Measurements from ENCODE around the gene AUP1.

The AUP1 gene

DNA sequence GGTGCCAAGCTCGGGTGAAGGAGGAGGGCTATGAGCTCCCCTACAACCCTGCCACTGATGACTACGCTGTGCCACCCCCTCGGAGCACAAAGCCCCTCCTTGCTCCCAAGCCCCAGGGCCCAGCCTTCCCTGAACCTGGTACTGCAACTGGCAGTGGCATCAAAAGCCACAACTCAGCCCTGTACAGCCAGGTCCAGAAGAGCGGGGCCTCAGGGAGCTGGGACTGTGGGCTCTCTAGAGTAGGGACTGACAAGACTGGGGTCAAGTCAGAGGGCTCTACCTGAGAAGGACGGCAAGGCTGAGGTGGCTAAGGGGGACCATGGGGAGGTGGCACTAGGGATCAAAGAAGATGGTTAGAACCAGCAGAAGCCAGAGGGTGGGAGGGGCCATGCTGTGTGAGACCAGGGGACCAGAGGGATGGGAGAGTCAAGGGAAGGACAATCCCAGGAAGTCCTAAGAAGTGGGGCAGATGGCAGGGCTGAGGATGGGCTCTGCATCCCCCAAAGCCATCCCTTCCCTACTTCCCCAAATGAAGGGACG is 27.4 kb upstream of the AUP1 start:
- Histone ChIP-seq H3K36me3 (ENCODE audit: control insufficient read depth, insufficient read depth, low read length) (peaks cover 9% of the 10 kb centered on the region), H3K4me1 (ENCODE audit: control insufficient read depth, insufficient read depth, low read length, poor library complexity, severe bottlenecking) (peaks cover 19% of the 10 kb centered on the region), H3K4me3 (ENCODE audit: insufficient read depth, low read depth, low read length, poor library complexity, severe bottlenecking) (no peak overlapping the region), H3K27ac (ENCODE audit: insufficient read depth, low read length, poor library complexity, severe bottlenecking) (no peak overlapping the region), H3K9me3 (ENCODE audit: control insufficient read depth, low read length) (no peaks in the 10 kb centered on the region), H3K27me3 (replicated peaks; ENCODE audit: control insufficient read depth, insufficient read depth, low read length, poor library complexity, severe bottlenecking) (no peaks in the 10 kb centered on the region)
- DNase-seq, result no peak

DNA sequence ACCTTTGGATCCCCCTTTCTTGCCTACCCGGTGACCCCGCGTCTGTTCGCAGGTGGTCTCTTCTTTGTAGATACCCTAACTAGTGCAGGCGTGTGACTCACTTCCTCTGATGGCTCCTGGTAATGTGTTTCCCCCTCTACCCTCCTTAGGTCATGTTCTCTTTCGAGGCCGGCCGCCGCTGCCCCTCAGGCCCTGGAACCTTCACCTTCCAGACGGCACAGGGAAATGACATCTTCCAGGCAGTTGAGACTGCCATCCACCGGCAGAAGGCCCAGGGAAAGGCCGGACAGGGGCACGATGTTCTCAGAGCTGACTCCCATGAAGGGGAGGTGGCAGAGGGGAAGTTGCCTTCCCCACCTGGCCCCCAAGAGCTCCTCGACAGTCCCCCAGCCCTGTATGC is 26.7 kb upstream of the AUP1 start:
- Histone ChIP-seq H3K9me3 (ENCODE audit: control insufficient read depth, low read length) (no peaks in the 10 kb centered on the region), H3K27me3 (replicated peaks; ENCODE audit: control insufficient read depth, insufficient read depth, low read length, poor library complexity, severe bottlenecking) (no peaks in the 10 kb centered on the region), H3K36me3 (ENCODE audit: control insufficient read depth, insufficient read depth, low read length) (peaks cover 9% of the 10 kb centered on the region), H3K27ac (ENCODE audit: insufficient read depth, low read length, poor library complexity, severe bottlenecking) (no peak overlapping the region), H3K4me3 (ENCODE audit: insufficient read depth, low read depth, low read length, poor library complexity, severe bottlenecking) (no peak overlapping the region), H3K4me1 (ENCODE audit: control insufficient read depth, insufficient read depth, low read length, poor library complexity, severe bottlenecking) (peaks cover 19% of the 10 kb centered on the region)
- DNase-seq, result no peak

DNA sequence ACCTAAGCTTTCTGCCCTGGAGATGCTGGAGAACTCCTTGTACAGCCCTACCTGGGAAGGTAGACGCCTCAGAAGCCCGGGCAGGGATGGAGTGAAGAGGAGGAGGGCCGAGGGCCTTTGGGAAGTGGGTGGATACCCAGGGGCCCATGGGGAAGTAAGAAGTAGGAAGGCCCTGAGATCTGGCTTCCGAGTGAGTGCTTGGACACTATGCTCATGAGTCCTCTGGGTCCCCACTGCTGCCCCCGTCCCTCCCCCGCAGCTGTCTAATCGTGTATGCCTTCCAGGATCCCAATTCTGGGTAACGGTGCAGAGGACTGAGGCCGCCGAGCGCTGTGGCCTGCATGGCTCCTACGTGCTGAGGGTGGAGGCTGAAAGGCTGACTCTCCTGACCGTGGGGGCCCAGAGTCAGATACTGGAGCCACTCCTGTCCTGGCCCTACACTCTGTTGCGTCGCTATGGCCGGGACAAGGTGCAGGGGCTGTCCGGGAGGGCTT is 26.2 kb upstream of the AUP1 start:
- Histone ChIP-seq H3K4me3 (ENCODE audit: insufficient read depth, low read depth, low read length, poor library complexity, severe bottlenecking) (peak overlapping the region; percentile 68), H3K27me3 (replicated peaks; ENCODE audit: control insufficient read depth, insufficient read depth, low read length, poor library complexity, severe bottlenecking) (no peaks in the 10 kb centered on the region), H3K36me3 (ENCODE audit: control insufficient read depth, insufficient read depth, low read length) (peaks cover 9% of the 10 kb centered on the region), H3K27ac (ENCODE audit: insufficient read depth, low read length, poor library complexity, severe bottlenecking) (no peak overlapping the region), H3K4me1 (ENCODE audit: control insufficient read depth, insufficient read depth, low read length, poor library complexity, severe bottlenecking) (peaks cover 19% of the 10 kb centered on the region), H3K9me3 (ENCODE audit: control insufficient read depth, low read length) (no peaks in the 10 kb centered on the region)
- DNase-seq, result no peak

DNA sequence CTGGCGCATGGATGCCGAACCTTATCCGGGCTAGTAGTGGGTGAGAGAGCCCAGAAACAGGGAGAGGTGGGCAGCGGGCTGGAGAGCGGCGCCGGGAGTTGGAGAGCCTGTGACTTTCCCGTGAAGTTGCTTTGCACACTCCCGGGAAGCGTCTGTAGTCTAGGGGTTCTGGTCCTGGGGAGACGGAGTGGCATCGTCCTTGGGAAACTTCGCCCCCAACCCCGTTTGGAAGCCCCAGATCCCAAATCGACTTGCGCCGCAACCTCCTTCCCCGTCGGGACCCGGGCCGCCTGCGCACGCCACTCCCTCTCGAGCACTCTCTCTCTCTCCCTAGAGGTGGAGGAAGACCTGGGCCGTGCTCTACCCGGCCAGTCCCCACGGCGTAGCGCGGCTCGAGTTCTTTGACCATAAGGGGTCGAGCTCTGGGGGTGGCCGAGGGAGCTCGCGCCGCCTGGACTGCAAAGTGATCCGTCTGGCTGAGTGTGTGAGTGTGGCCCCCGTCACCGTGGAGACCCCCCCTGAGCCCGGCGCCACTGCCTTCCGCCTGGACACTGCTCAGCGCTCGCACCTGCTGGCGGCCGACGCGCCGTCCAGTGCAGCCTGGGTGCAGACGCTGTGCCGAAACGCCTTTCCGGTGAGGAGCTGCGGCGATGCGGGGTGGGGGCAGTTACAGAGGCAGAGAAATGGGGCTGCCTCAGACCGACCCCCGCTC is 25.5 kb upstream of the AUP1 start:
- no peaks in the 10 kb centered on the region for H3K27me3 ChIP-seq (replicated peaks; ENCODE audit: control insufficient read depth, insufficient read depth, low read length, poor library complexity, severe bottlenecking)
- peak in 1 of 3 donors; percentile 25 for DNase-seq
- peak overlapping the region; percentile 70 for H3K27ac ChIP-seq (ENCODE audit: insufficient read depth, low read length, poor library complexity, severe bottlenecking)

DNA sequence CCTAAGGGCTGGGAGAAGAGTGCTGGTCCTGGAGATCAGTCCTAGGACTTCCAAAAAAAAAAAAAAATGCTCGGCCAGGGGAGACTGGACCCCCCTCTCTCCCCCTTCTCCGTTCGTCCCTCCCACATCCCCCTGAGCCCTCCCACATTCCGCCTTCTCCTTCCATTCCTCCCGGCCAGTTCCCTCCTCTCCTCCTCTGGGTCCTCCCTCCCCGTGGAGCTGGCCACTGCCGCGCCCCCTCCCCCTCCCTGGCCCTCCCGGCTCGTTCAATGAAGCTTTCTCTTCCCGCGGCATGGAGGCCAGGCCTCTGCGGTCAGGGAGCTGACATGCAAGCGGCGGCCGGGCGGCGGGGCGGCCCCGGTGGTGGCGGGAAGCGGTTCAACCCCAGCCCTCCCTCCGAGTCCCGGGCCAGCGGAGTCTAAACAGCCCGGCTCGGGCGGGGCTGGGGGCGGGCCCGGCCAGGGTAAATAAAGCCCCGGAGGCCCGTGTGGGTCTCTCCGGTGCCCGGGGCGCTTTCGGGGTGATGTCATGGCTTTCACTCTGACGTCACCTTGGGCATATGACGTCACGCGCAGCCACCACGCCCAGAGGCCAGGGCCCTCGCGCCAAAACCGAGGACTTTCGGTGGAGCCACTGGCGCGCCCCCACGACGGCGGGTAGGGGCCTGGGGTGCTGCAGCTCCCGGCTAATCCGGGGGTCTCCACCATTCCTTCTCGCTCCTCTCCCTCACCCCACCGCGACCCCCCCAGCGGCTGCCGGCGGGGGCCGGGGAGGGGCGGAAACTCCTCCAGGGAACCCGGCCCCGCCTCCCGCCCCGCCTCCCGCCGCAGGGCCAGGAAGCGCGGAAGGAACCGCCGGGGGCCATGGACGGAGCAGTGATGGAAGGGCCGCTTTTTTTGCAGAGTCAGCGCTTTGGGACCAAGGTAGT is 24.6 kb upstream of the AUP1 start, which contains the start of the genes DOK1 and LOXL3:
Gene DOK1 (plus strand): TSS at position 829 of the 928 bp plus-strand sequence. CDS start 35 bp downstream, at position 864.
Gene LOXL3 (minus strand): TSS at position 51 of the 928 bp plus-strand sequence. CDS start 1,308 bp downstream, outside the sequence.
- peak within 1 kb of the TSS; percentile 68 for H3K4me3 ChIP-seq (ENCODE audit: insufficient read depth, low read depth, low read length, poor library complexity, severe bottlenecking)
- H3K27ac ChIP-seq (ENCODE audit: insufficient read depth, low read length, poor library complexity, severe bottlenecking), result peak within 1 kb of the TSS; percentile 70
- H3K27me3 ChIP-seq (replicated peaks; ENCODE audit: control insufficient read depth, insufficient read depth, low read length, poor library complexity, severe bottlenecking), result peaks cover 7% of the 10 kb centered on the region
- peaks cover 22% of the 10 kb centered on the region for H3K4me1 ChIP-seq (ENCODE audit: control insufficient read depth, insufficient read depth, low read length, poor library complexity, severe bottlenecking)
- DNase-seq, result peak; percentile 69 to 79 (median 75)
- H3K9me3 ChIP-seq (ENCODE audit: control insufficient read depth, low read length), result no peaks in the 10 kb centered on the region
- H3K36me3 ChIP-seq (ENCODE audit: control insufficient read depth, insufficient read depth, low read length), result peaks cover 9% of the 10 kb centered on the region

More for the DNA sequence above, 25.5 kb upstream of the AUP1 start:
- Histone ChIP-seq H3K4me3 (ENCODE audit: insufficient read depth, low read depth, low read length, poor library complexity, severe bottlenecking) (peak overlapping the region; percentile 68), H3K4me1 (ENCODE audit: control insufficient read depth, insufficient read depth, low read length, poor library complexity, severe bottlenecking) (peaks cover 19% of the 10 kb centered on the region), H3K9me3 (ENCODE audit: control insufficient read depth, low read length) (no peaks in the 10 kb centered on the region), H3K36me3 (ENCODE audit: control insufficient read depth, insufficient read depth, low read length) (peaks cover 9% of the 10 kb centered on the region)

DNA sequence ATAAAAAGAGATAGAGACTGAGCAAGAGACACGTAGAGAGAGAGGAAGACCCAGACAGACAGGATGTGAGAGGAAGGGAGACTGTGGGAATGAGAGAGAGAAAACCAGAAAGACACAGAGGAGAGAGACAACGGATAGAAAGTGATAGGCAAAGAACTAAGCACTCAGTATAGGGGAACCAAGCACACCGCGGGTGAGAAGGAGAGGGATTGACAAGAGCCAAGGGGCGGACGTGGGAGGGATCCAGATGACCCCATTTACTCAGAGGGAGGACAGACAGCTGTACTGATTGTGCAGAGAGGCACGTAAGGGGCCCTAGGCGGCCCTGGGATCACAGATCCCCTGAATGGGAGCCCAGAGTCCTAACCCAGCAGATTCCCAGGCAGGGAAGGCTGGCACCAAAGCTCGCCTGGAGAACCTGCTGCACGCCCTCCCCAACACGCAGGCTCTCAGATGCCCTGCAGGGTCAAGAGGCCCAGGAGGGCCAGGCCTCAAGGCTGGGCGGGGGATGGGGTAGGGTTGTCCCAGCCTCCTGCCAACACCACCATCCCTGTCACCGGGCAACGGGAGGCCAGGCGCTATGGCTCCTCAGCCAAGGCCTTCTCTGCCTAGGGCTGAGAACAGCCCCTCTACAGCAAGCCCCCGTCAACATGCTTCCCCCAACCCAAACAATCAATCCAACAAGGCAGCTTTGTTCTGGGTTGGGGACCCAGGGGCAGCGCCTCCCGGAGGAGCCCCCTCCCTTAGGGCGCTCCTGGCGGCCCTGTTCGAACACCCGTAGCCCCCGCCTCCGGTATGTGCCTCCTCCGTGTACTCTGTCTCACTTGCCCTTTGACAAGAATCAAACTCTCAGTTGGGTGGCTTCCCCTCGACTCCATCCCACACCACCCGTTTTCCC is 23.7 kb upstream of the AUP1 start:
- Histone ChIP-seq H3K27ac (ENCODE audit: insufficient read depth, low read length, poor library complexity, severe bottlenecking) (no peak overlapping the region), H3K9me3 (ENCODE audit: control insufficient read depth, low read length) (no peaks in the 10 kb centered on the region), H3K36me3 (ENCODE audit: control insufficient read depth, insufficient read depth, low read length) (peaks cover 9% of the 10 kb centered on the region), H3K27me3 (replicated peaks; ENCODE audit: control insufficient read depth, insufficient read depth, low read length, poor library complexity, severe bottlenecking) (peaks cover 17% of the 10 kb centered on the region), H3K4me1 (ENCODE audit: control insufficient read depth, insufficient read depth, low read length, poor library complexity, severe bottlenecking) (peaks cover 24% of the 10 kb centered on the region), H3K4me3 (ENCODE audit: insufficient read depth, low read depth, low read length, poor library complexity, severe bottlenecking) (no peak overlapping the region)
- no peak for DNase-seq

DNA sequence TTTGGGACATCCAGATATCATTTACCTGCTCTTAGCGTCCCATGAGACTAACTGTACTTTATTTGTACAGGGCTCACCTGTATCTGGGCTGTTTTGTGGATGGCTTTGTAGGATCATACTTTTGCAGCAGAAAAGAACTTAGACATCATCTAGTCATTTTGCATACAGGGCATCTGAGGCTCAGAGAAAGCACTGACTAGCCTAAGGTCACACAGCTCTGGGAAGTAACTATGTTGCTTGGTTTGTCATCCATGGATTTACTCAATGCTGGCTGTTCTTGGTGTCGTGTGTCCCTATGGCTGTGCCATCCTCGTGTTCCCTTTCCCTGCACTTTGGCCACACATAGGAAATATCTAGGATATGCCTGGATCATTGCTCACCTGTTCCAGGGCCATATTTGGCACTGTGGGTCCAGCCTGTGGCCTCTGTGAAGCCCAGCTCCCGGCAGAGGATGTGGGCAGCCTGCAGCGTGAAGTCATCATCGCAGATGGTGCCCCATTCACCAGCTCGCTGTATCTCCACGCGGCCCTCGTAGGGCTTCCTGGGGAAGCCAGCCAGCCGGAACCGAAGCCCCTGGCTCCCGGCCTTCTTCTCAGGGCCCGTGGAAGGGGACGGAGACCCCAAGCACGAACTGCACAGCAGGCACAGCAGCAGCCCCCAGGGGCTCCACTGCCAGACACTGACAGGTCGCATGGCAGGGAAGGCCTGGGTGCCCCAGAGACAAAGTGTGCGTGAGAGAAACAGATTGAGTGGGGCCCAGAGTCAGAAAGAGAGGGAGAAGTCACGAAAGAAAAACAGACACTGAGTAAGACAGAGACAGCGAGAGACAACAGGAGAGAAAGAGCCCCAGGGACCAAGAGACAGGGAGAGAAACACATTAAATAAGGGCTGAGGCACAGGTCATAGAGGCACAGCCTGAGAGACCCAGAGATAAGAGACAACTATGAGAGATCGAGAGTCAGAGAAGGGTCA is 22.7 kb upstream of the AUP1 start:
- DNase-seq, result no peak
- no peaks in the 10 kb centered on the region for H3K9me3 ChIP-seq (ENCODE audit: control insufficient read depth, low read length)
- no peak overlapping the region for H3K4me3 ChIP-seq (ENCODE audit: insufficient read depth, low read depth, low read length, poor library complexity, severe bottlenecking)
- H3K27ac ChIP-seq (ENCODE audit: insufficient read depth, low read length, poor library complexity, severe bottlenecking), result no peak overlapping the region
- H3K4me1 ChIP-seq (ENCODE audit: control insufficient read depth, insufficient read depth, low read length, poor library complexity, severe bottlenecking), result peaks cover 24% of the 10 kb centered on the region
- H3K27me3 ChIP-seq (replicated peaks; ENCODE audit: control insufficient read depth, insufficient read depth, low read length, poor library complexity, severe bottlenecking), result peaks cover 26% of the 10 kb centered on the region
- H3K36me3 ChIP-seq (ENCODE audit: control insufficient read depth, insufficient read depth, low read length), result peaks cover 9% of the 10 kb centered on the region

DNA sequence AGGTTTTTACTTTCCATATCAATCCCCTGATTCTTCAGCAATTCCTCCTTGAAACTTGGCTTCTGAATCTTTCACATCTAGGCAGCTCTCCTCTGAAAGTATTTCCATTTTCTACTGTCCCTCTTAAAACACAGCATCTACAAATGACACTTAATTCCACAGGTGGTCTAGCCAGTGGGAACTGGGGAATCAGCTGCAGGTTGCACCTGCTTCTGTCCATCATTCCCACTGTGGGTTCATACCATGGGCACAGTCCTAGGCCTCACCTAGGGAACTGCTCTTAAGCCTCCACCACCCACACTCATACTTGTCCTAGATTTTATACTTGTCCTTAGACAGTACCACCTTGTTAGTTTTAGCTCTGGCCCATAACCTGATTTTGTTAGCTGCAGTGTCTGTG is 22.0 kb upstream of the AUP1 start:
- peaks cover 24% of the 10 kb centered on the region for H3K4me1 ChIP-seq (ENCODE audit: control insufficient read depth, insufficient read depth, low read length, poor library complexity, severe bottlenecking)
- DNase-seq, result no peak
- no peaks in the 10 kb centered on the region for H3K9me3 ChIP-seq (ENCODE audit: control insufficient read depth, low read length)
- H3K27me3 ChIP-seq (replicated peaks; ENCODE audit: control insufficient read depth, insufficient read depth, low read length, poor library complexity, severe bottlenecking), result peaks cover 27% of the 10 kb centered on the region
- no peak overlapping the region for H3K27ac ChIP-seq (ENCODE audit: insufficient read depth, low read length, poor library complexity, severe bottlenecking)
- H3K36me3 ChIP-seq (ENCODE audit: control insufficient read depth, insufficient read depth, low read length), result peaks cover 5% of the 10 kb centered on the region
- H3K4me3 ChIP-seq (ENCODE audit: insufficient read depth, low read depth, low read length, poor library complexity, severe bottlenecking), result no peak overlapping the region
